Activated T-cell treated with anti-CD3 and anti-CD28 coated beads, Interleukin-2, amount 50 U/mL, for 4 hours (primary cell): Measurements from ENCODE around the gene PIEZO2. TPM values are rescaled to one million over a fixed set of nuclear protein-coding genes. Genes with fewer than 3 reads are reported as not detected.
"Not testable (repeated sequence)": the region's sequence is repeated elsewhere in the genome, so short reads cannot be mapped to it uniquely, and the experiment has no call there.

Source experiments
- ATAC-seq, 2 donors: fragments of 200-7000 bp; cut with Tn5 transposase; one replicate each; pipeline ENCODE4 v1.10.0; 2021
- DNase-seq: peaks from one replicate; pipeline ENCODE4 v3.0.0-alpha.2; 2020
- H3K27me3 Mint-ChIP-seq: one replicate; pipeline ENCODE4 v1.8.0; 2021; ENCODE audit warnings: low read depth, mixed read lengths
- H3K36me3 Mint-ChIP-seq: one replicate; pipeline ENCODE4 v1.8.0; 2022; ENCODE audit warnings: mixed read lengths; ENCODE audit not compliant: insufficient read depth
- H3K4me1 Mint-ChIP-seq: one replicate; pipeline ENCODE4 v1.8.0; 2021; ENCODE audit warnings: low read depth, mixed read lengths
- H3K4me3 Mint-ChIP-seq: one replicate; pipeline ENCODE4 v1.8.0; 2021; ENCODE audit warnings: mild to moderate bottlenecking, moderate library complexity, mixed read lengths
- H3K9me3 Mint-ChIP-seq: one replicate; pipeline ENCODE4 v1.8.0; 2021; ENCODE audit warnings: mixed read lengths
- total RNA-seq, 3 donors: library from RNA; stranded (reverse); gene quantifications; one replicate each; pipeline ENCODE4 v1.2.1, GENCODE V29; 2021

PIEZO2 gene
- total RNA-seq, 3 donors from 2014 or later = 0.05 to 0.35 (median 0.18) TPM

DNA sequence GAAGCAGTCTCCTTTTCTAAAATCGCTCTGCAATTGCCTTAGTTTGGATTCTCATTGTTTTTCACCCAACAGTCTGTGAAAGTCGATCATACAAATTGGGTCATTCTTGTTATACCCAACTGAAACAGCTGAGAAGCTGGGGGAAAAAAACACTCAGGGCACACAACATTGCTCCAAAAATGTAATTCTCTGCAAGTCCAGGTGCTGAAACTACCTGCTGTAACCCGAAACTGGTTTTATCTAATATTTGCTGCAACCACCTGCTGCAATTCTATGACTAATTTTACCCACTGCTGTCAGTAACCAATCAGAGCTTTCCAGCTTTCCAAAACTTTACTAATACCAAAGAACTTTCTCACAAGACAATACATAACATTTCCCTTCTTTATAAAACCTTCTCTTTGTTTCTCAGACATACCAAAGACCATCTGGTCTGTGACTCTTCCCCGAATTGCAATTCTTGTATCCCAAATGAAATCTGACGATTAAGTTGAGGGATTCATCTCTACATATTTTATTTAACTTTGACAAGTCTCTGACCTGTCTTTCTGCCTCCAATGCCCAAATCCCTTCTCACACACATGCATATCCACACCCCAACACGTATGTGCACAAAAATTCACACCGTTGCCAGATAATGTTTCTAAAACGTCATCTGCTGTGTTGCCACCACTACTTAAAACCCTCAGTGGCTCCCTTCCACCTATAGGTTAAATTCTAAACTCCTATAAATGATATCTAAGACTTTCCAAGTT lies 198.3 kb downstream of the PIEZO2 start:
- H3K9me3 Mint-ChIP-seq = peaks cover 2% of the 10 kb centered on the region
- DNase-seq = no peak
- H3K4me1 Mint-ChIP-seq = no peaks in the 10 kb centered on the region
- no peaks in the 10 kb centered on the region for H3K36me3 Mint-ChIP-seq
- no peak for ATAC-seq
- H3K4me3 Mint-ChIP-seq = no peak overlapping the region
- H3K27me3 Mint-ChIP-seq = peaks cover 3% of the 10 kb centered on the region

DNA sequence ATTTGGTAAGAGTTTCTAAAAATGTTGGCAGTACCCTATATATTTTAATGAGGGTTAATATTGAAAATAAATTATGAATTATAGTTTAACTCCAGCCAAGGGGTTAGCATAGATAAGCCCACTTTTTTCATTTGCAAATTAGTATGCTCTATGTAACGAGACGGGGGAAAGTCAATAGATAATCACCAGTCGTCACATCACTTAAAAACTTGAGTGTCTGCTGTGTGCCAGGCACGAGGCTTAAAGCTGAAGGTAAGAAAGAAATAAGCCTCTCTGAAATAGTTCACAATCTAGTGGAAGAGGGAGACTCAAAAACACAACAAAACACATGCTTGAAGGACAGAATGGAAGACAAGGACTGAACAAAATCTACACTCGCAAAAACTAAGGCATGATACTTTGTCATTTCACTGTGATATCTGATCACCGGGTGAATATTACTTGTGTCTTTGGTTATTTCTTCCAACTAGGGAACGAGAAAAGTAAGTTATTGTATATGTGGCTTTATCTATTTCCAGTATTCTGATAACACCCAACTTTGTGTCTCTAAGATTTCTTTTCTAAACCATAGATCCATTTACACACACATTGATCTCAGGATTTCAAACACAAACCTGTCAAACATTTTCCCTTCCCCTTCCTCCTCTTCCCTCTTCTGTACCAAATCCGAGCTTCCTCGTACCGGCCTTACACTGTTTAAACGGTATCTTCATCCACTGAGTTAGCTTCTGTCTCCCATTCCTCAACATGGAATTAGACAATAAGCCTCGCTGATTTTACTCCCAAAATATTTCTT lies 199.1 kb downstream of the PIEZO2 start:
- Mint-ChIP-seq H3K4me1 (no peaks in the 10 kb centered on the region), H3K27me3 (peaks cover 3% of the 10 kb centered on the region), H3K36me3 (no peaks in the 10 kb centered on the region), H3K9me3 (peaks cover 10% of the 10 kb centered on the region), H3K4me3 (no peak overlapping the region)
- ATAC-seq (no peak), DNase-seq (no peak)

DNA sequence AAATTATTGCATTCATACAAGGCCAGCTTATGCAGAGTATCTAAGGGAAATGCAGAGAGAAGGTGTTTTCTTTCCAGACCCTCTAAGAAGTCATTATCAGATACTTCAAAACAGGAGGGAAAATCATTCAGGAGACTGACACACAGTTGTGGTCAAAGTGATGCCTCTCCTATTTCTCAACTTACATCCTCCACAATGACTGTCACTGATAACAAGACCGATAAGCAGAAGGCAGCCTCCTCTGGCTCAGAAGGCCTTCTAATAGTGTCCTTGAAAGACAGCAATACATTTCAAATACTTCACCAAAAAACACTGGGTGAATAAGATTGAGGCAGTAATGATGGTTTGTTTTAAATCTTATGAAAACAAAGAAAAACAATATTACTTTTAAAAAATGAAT lies 199.7 kb downstream of the PIEZO2 start:
- Mint-ChIP-seq H3K4me1 (no peaks in the 10 kb centered on the region), H3K36me3 (no peaks in the 10 kb centered on the region), H3K27me3 (no peaks in the 10 kb centered on the region), H3K4me3 (no peak overlapping the region), H3K9me3 (peaks cover 16% of the 10 kb centered on the region)
- ATAC-seq (no peak), DNase-seq (no peak)

DNA sequence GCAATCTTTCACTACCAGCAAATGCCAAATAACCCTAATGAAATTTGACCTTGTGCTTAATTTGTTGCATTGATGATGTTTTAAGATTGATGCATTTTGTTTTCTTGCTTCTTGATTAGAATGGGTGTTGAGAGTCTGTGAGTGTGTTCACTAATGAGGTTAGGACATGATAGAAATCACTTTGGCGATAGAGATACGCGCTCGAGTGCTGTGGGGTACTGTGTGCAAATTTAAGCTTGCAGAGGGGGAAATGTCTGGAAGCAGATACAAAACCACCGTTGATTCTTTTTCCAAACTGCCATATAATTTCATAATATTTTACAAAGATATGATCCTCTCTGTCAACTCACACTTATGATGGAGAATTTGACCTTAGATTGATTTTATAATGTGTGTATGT lies 200.9 kb downstream of the PIEZO2 start:
- DNase-seq (no peak), ATAC-seq (no peak)
- Mint-ChIP-seq H3K36me3 (no peaks in the 10 kb centered on the region), H3K27me3 (no peaks in the 10 kb centered on the region), H3K4me1 (no peaks in the 10 kb centered on the region), H3K9me3 (peaks cover 24% of the 10 kb centered on the region), H3K4me3 (no peak overlapping the region)

DNA sequence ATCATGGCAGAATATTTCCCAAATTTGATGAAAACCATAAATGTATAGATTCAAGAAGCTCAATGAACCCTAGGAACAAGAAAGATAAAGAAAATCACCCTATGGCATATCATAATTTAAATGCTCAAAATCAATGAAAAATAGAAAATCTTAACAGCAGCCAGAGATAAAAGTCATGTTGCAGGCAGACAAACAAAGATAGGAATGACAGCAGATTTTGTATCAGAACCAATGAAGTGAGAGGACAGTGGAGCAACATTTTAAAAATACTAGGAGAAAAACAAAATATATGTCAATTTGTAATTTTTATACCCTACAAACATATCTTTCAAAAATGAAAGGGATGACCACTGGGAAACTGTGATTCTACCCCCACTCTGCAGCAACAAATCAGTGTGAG lies 203.3 kb downstream of the PIEZO2 start:
- no peak overlapping the region for H3K4me3 Mint-ChIP-seq
- ATAC-seq = no peak
- no peaks in the 10 kb centered on the region for H3K4me1 Mint-ChIP-seq

DNA sequence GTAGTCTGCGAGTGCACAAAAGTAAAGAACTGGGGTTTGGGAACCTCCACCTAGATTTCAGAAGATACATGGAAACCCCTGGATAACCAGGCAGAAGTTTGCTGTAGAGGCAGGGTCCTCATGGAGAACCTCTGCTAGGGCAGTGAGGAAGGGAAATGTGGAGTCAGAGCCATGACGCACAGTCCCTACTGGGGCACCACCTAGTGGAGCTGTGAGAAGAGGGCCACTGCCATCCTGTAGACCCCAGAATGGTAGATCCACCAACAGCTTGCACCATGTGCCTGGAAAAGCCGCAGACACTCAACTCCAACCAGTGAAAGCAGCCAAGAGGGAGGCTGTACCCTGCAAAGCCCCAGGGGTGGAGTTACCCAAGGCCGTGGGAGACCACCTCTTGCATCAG lies 206.4 kb downstream of the PIEZO2 start:
- no peaks in the 10 kb centered on the region for H3K4me1 Mint-ChIP-seq
- no peaks in the 10 kb centered on the region for H3K36me3 Mint-ChIP-seq
- no peaks in the 10 kb centered on the region for H3K27me3 Mint-ChIP-seq
- no peak overlapping the region for H3K4me3 Mint-ChIP-seq
- DNase-seq (no peak), ATAC-seq (no peak)
- H3K9me3 Mint-ChIP-seq = peaks cover 25% of the 10 kb centered on the region

More for the DNA sequence above, 203.3 kb downstream of the PIEZO2 start:
- H3K27me3 Mint-ChIP-seq = no peaks in the 10 kb centered on the region
- H3K36me3 Mint-ChIP-seq = no peaks in the 10 kb centered on the region
- H3K9me3 Mint-ChIP-seq = peaks cover 25% of the 10 kb centered on the region
- DNase-seq = no peak

DNA sequence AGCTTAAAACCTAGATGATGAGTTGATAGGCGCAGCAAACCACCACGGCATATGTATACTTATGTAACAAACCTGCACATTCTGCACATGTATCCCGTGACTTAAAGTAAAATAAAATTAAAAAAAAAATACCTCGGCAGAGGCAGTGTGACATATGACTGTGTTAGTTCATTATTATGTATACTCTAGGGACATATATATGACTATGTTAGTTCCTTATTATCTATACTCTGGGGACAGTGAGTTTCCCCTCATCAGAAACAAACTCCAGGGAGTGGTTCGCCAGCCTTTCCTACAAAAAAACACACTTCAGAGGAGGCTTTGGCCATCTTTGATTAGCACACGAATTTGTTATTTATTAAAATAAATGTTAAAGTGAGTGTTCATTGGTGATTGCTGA lies 209.5 kb downstream of the PIEZO2 start:
- no peaks in the 10 kb centered on the region for H3K4me1 Mint-ChIP-seq
- DNase-seq (no peak), ATAC-seq (no peak)
- H3K27me3 Mint-ChIP-seq = no peaks in the 10 kb centered on the region
- peaks cover 11% of the 10 kb centered on the region for H3K9me3 Mint-ChIP-seq
- H3K4me3 Mint-ChIP-seq = no peak overlapping the region
- no peaks in the 10 kb centered on the region for H3K36me3 Mint-ChIP-seq

DNA sequence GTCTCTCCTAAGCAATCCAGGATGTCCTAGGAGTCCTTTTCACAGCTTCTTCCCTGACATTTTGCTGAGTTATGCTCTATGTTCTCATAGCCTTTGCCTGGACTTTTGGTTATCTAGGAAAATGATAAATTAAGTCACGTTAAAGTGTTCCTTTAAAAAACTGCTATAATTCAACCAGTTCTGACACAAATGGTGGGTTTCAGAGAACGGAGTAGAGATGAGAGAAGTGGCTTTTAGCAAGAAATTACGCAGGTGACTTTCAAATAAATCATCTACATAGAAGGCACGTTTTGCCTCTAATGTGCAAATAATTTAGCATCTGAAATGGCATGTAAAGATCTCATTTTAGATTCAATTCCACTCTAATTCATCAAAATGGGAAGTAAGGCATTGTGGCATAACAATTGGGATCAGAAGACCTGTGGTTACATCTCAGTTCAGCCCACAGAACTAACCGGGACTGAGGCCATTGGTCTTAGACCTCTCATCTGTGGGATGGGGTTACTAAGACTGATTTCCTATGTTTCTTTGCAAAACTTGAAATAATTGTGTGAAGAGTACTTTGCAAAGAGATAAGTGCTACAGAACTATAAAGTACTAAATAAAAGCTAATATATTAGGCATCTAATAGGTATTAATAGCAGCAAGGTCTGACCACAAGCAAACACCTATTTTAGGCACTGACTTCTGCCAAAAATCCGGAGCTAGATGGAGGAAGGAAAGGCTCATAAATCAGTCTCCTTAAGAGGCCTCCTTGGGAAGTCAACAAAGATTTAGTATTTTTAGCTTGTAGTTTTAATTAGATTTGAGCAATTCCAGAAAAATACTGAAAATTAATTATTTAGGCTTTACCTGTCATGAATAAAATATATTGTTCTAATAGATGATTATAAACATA lies 211.4 kb downstream of the PIEZO2 start:
- ATAC-seq (no peak), DNase-seq (no peak)
- Mint-ChIP-seq H3K36me3 (no peaks in the 10 kb centered on the region), H3K4me1 (no peaks in the 10 kb centered on the region), H3K9me3 (no peaks in the 10 kb centered on the region), H3K4me3 (no peak overlapping the region), H3K27me3 (no peaks in the 10 kb centered on the region)

DNA sequence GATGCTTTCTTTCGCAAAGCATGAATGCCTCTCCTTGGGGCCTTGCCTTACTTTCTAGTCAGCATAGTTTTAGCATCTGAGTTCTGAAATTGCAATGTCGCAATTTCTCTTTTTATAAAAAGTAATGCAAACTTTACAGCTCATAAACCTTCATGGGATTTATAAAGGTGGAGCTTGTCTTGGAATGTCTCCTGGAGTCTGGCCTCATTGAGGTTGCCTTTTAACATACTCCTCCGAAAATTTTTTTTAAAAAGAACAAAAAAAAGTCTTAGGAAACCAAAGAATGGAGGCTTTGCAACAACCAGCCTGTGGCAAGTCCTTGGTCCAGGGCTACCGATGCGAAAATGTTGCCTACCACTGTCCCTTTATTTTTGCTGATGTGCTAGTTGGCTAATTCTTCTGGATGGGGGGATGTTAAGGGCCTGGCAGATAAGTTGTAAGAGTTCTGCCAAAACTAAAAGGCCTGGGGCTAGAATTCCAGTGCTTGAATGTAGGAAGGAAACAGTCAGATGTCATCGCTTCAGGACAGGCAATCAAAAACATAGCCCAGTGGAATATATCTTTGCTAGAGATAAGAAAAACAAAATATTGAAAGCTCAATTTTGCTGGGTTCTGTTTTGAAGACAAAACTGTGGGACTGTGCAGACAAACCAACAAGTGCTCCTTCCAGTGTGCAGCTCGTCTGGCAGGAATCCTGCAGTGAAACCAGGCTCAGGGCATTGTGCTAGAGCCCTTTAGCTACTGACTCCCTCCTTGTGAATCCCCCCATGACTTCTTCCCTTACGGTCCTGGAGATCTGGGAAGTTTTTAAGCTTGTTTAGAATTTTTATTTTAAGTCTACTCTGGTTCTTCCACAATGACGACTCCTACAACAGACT lies 213.0 kb downstream of the PIEZO2 start:
- Mint-ChIP-seq H3K4me1 (no peaks in the 10 kb centered on the region), H3K4me3 (no peak overlapping the region), H3K9me3 (no peaks in the 10 kb centered on the region), H3K36me3 (no peaks in the 10 kb centered on the region), H3K27me3 (no peaks in the 10 kb centered on the region)
- ATAC-seq (no peak), DNase-seq (no peak)

DNA sequence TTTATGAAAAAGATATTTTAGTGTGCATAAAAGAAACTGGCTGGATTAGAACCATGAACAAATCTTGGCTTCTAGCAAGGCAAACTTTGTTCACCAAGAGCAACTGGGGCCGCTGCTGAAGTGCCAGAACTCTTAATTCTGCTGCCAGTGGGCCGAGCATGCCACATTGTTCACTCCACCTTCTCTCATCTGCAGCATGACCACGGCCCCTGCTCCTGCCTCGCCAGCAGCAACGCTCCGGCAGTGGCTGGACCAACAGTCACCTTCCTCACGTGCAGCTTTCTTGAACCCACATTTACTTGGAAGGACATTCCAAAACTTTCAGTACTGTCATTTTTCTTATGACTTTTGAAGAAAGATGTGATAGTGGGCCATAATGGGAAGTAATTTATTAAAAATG lies 213.8 kb downstream of the PIEZO2 start:
- no peaks in the 10 kb centered on the region for H3K4me1 Mint-ChIP-seq
- DNase-seq (no peak), ATAC-seq (no peak)
- no peaks in the 10 kb centered on the region for H3K36me3 Mint-ChIP-seq
- H3K4me3 Mint-ChIP-seq = no peak overlapping the region
- H3K27me3 Mint-ChIP-seq = no peaks in the 10 kb centered on the region
- no peaks in the 10 kb centered on the region for H3K9me3 Mint-ChIP-seq

DNA sequence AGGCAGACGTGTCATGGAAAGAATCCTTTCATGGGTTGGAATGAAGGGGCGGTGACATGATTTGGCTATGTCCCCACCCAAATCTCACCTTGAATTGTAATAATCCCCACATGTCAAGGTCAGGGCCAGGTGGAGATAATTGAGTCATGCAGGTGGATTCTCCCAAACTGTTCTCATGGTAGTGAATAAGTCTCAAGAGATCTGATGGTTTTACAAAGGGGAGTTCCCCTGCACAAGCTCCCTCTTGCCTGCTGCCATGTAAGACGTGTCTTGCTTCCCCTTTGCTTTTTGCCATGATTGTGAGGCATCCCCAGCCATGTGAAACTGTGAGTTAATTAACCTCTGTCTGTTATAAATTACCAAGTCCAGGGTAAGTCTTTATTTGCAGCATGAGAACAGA lies 215.7 kb downstream of the PIEZO2 start:
- ATAC-seq, H3K4me3 Mint-ChIP-seq, H3K27me3 Mint-ChIP-seq, DNase-seq, H3K9me3 Mint-ChIP-seq, H3K36me3 Mint-ChIP-seq, H3K4me1 Mint-ChIP-seq: not testable (repeated sequence)

DNA sequence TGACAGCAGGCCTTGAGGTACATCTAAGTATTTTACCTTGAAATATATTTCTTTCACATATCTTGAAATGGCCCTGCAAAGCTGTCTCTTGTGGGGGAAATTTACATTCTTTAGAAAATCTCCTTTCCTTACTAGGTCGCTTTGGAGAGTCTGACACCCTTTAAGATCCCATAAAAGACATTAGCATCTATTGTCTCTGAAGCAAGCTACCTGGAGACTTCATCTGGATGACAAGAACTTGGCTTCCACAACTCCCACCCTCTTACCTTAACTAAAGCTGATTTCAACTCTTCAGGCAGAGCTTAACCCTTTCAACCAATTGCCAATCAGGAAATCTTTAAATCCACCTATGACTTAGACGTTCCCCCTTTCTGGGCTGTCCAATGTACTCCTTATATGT lies 219.3 kb downstream of the PIEZO2 start:
- Mint-ChIP-seq H3K4me1 (no peaks in the 10 kb centered on the region), H3K9me3 (no peaks in the 10 kb centered on the region), H3K27me3 (no peaks in the 10 kb centered on the region), H3K4me3 (no peak overlapping the region), H3K36me3 (no peaks in the 10 kb centered on the region)
- DNase-seq = no peak
- ATAC-seq = no peak

DNA sequence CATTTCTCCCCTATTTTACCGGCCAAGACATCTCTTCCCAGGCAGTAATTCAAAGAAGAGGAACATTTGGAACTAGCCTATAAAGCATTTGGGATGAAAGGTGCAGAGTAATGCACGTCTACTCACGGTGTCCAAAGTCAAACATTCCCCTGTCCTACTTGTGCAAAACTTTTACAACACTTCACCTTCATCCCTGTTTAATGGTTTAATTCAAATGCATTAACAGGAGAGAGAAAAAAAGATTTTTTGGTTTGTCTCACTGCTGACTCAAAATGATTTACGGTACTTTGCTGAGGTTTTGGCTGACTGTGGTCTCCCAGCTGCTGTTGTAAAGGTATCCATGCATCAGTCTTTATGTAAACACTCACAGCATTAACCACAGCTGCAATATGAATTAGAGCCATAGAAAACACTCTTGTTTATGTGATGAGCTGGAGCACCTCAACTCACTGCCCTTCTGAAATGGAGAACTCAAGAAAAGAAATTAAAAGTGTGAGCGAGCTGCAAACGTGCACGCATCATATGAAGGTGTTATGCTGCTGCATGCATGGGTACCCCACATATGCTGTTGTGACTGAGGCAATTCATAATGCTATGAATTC lies 220.5 kb downstream of the PIEZO2 start:
- Mint-ChIP-seq H3K4me1 (no peaks in the 10 kb centered on the region), H3K36me3 (no peaks in the 10 kb centered on the region), H3K9me3 (no peaks in the 10 kb centered on the region), H3K4me3 (no peak overlapping the region), H3K27me3 (no peaks in the 10 kb centered on the region)
- DNase-seq (no peak), ATAC-seq (no peak)
